ENCODE results near the gene CAMK2N1. TPM values are rescaled to one million over a fixed set of nuclear protein-coding genes. Genes with fewer than 3 reads are reported as not detected.

The CAMK2N1 gene
- total RNA-seq: 19.0 and 20.2 TPM in 2 replicates

GRCh38 chr1:20485527-20486456, at the start of gene CAMK2N1:
Gene CAMK2N1 (minus strand): TSS chr1:20486210. CDS start chr1:20485379, 831 bp downstream.

GRCh38 chr1:20507564-20508410, 21.8 kb upstream of the CAMK2N1 start, which contains the start of gene MUL1:
Gene MUL1 (minus strand): TSS chr1:20508151. CDS start chr1:20508024, 127 bp downstream.

Other genes with a start within 250 kb of the CAMK2N1 start
- not detected in 2 replicates for gene VWA5B1, start 195.3 kb downstream of the CAMK2N1 start, total RNA-seq
- 20.6 and 25.0 TPM in 2 replicates for gene MUL1, start 21.9 kb upstream of the CAMK2N1 start, total RNA-seq
- under 0.01 TPM in 1 of 2 replicates, not detected in the other for gene FAM43B, start 66.4 kb upstream of the CAMK2N1 start, total RNA-seq
- 2.0 and 2.6 TPM in 2 replicates for gene CDA, start 102.9 kb upstream of the CAMK2N1 start, total RNA-seq
- 34.2 and 38.9 TPM in 2 replicates for gene PINK1, start 147.2 kb upstream of the CAMK2N1 start, total RNA-seq
- 200 and 220 TPM in 2 replicates for gene DDOST, start 175.2 kb upstream of the CAMK2N1 start, total RNA-seq
- 0.20 TPM in 1 of 2 replicates, not detected in the other for gene KIF17, start 231.8 kb upstream of the CAMK2N1 start, total RNA-seq
- 1.8 and 3.1 TPM in 2 replicates for gene SH2D5, start 246.5 kb upstream of the CAMK2N1 start, total RNA-seq